OCI-LY7 (cell line): ENCODE measurements around the gene ACTA2. TPM values are rescaled to one million over a fixed set of nuclear protein-coding genes. Genes with fewer than 3 reads are reported as not detected.

Experiments
- BruUV-seq: library from RNA; stranded (reverse); fragments of 400-500 nt; replicated peaks from 2 replicates; lab custom pipeline; 2021; lab: Mats Ljungman, UMichigan
- CTCF ChIA-PET: fragments of 300-600 bp; sonication (Branson Sonifier 250); formaldehyde crosslinking; loops from one replicate; lab custom pipeline; 2022; ENCODE audit warnings: antibody characterized with exemption; ENCODE audit not compliant: unreplicated experiment; lab: Charles Lee
- POLR2A ChIA-PET: fragments of 300-600 bp; sonication (Branson Sonifier 250); formaldehyde crosslinking; loops from one replicate; lab custom pipeline; 2022; ENCODE audit warnings: antibody characterized with exemption; lab: Charles Lee
- DNase-seq: peaks from one replicate; pipeline ENCODE4 v3.0.0-alpha.2; 2015; ENCODE audit warnings: low spot score
- H2AFZ ChIP-seq: fragments of 200-600 bp; sonication (generic), shearing (Covaris generic); 2 replicates; pipeline ENCODE4 v1.6.1; 2014; ENCODE audit warnings: mild to moderate bottlenecking, antibody characterized with exemption, low read length, moderate library complexity
- H3K27ac ChIP-seq: fragments of 200-600 bp; sonication (generic); 2 replicates; pipeline ENCODE4 v1.5.1; 2014; ENCODE audit warnings: mixed run types, low read depth, mild to moderate bottlenecking, moderate library complexity, low read length, inconsistent platforms; ENCODE audit not compliant: poor library complexity, severe bottlenecking
- H3K36me3 ChIP-seq: fragments of 200-600 bp; sonication (generic); 2 replicates; pipeline ENCODE4 v1.6.1; 2014; ENCODE audit warnings: mild to moderate bottlenecking, antibody characterized with exemption, low read length, moderate library complexity, mixed read lengths; ENCODE audit not compliant: insufficient read depth
- H3K4me1 ChIP-seq: fragments of 200-600 bp; sonication (generic); 2 replicates; pipeline ENCODE4 v1.5.1; 2014; ENCODE audit warnings: mild to moderate bottlenecking, low read length; ENCODE audit not compliant: insufficient read depth, poor library complexity, severe bottlenecking
- H3K4me2 ChIP-seq: fragments of 200-600 bp; sonication (generic); 2 replicates; pipeline ENCODE4 v1.6.1; 2014; ENCODE audit warnings: mild to moderate bottlenecking, low read length
- H3K4me3 ChIP-seq: fragments of 200-600 bp; sonication (generic); 2 replicates; pipeline ENCODE4 v1.5.1; 2014; ENCODE audit warnings: mild to moderate bottlenecking, low read depth, low read length; ENCODE audit not compliant: poor library complexity, severe bottlenecking
- H3K79me2 ChIP-seq: fragments of 200-600 bp; sonication (generic); 2 replicates; pipeline ENCODE4 v1.6.1; 2016; ENCODE audit warnings: low read depth, mild to moderate bottlenecking, low read length, moderate library complexity, mixed read lengths; ENCODE audit not compliant: insufficient read depth
- H3K9me2 ChIP-seq: fragments of 200-600 bp; sonication (generic); 2 replicates; pipeline ENCODE4 v1.6.1; 2016; ENCODE audit warnings: mild to moderate bottlenecking, low read length, mixed read lengths; ENCODE audit not compliant: insufficient read depth
- H3K9me3 ChIP-seq: fragments of 200-600 bp; sonication (generic); 2 replicates; pipeline ENCODE4 v1.6.1; 2014; ENCODE audit warnings: mild to moderate bottlenecking, mixed run types, low read length, mixed read lengths
- H4K20me1 ChIP-seq: fragments of 200-600 bp; sonication (generic); 2 replicates; pipeline ENCODE4 v1.6.1; 2014; ENCODE audit warnings: mild to moderate bottlenecking, antibody characterized with exemption, low read length, moderate library complexity, mixed read lengths; ENCODE audit not compliant: insufficient read depth
- CTCF ChIP-seq: fragments of 200-600 bp; sonication (generic); conservative IDR thresholded peaks from 2 replicates; pipeline ENCODE4 v1.5.1; 2014; ENCODE audit warnings: mild to moderate bottlenecking, antibody characterized with exemption, low read length, moderate library complexity, mixed read lengths
- EZH2phosphoT487 ChIP-seq: fragments of 200-600 bp; sonication (generic); IDR thresholded peaks from 2 replicates; pipeline ENCODE4 v1.6.1; 2018; ENCODE audit warnings: low read depth, borderline replicate concordance, mild to moderate bottlenecking, mixed run types, antibody characterized with exemption, low read length, moderate library complexity, mixed read lengths
- intact Hi-C: fragments of 100-400 bp; cut with micrococcal nuclease; formaldehyde crosslinking; loops from one replicate; pipeline ENCODE4 v1.10.0; 2022; ENCODE audit not compliant: unreplicated experiment
- total RNA-seq, 2 experiments: library from RNA; depleted of rRNA in 1 of 2; stranded (reverse); fragments of >200 nt in 1 of 2; shearing (Covaris generic) in 1 of 2; gene quantifications; 2 replicates each; pipeline ENCODE4 v1.2.3, GENCODE V29; 2014 to 2022

ACTA2 gene
- total RNA-seq, 2 experiments from 2014 or later, result 1.4 to 3.3 TPM

- H3K4me1 ChIP-seq, result no peaks in the 10 kb centered on the region
- no TSS peak for BruUV-seq
- ChIA-PET POLR2A (interaction anchor here (0.6 to 1.0 kb wide), 3 partner anchors 132 to 1107 kb away, joined by 3 to 4 read pairs (median 3); no protein-coding TSS in a partner anchor), CTCF (no interaction called here)
- H3K27ac ChIP-seq, result no peak overlapping the region
- H2AFZ ChIP-seq, result no peak overlapping the region
- no peak overlapping the region for H3K4me2 ChIP-seq
- intact Hi-C loops, result no loop called here
- H3K4me3 ChIP-seq, result no peak overlapping the region
- no peaks in the 10 kb centered on the region for H3K9me3 ChIP-seq
- TF ChIP-seq CTCF, result no peak
- TF ChIP-seq EZH2phosphoT487, result no peak
- no peaks in the 10 kb centered on the region for H3K36me3 ChIP-seq
- H4K20me1 ChIP-seq, result no peaks in the 10 kb centered on the region
- H3K9me2 ChIP-seq, result no peaks in the 10 kb centered on the region
- no peak for DNase-seq
- H3K79me2 ChIP-seq, result no peaks in the 10 kb centered on the region
Observed at GRCh38 chr10:88963318-88963717, 10.7 kb upstream of the ACTA2 start.

GRCh38 chr10:88962336-88962735 lies 9.8 kb upstream of the ACTA2 start:
- no peak overlapping the region; the same call in 1 of the 2 replicates for H2AFZ ChIP-seq
- no peaks in the 10 kb centered on the region for H3K36me3 ChIP-seq
- no peak overlapping the region for H3K4me3 ChIP-seq
- ChIA-PET POLR2A (no interaction called here), CTCF (no interaction called here)
- BruUV-seq, result no TSS peak
- H3K79me2 ChIP-seq, result no peaks in the 10 kb centered on the region
- no peaks in the 10 kb centered on the region for H3K9me2 ChIP-seq
- peak; percentile 13 for DNase-seq
- no peak overlapping the region; the same call in 1 of the 2 replicates for H3K4me2 ChIP-seq
- no peak for TF ChIP-seq CTCF
- no peak for TF ChIP-seq EZH2phosphoT487
- H3K4me1 ChIP-seq, result no peaks in the 10 kb centered on the region
- no peaks in the 10 kb centered on the region for H4K20me1 ChIP-seq
- no peak overlapping the region for H3K27ac ChIP-seq
- no peaks in the 10 kb centered on the region for H3K9me3 ChIP-seq
- intact Hi-C loops, result no loop called here

- no peaks in the 10 kb centered on the region for H3K9me3 ChIP-seq
- H4K20me1 ChIP-seq, result no peaks in the 10 kb centered on the region
- H3K4me3 ChIP-seq, result no peak overlapping the region
- no peak for DNase-seq
- H3K9me2 ChIP-seq, result no peaks in the 10 kb centered on the region
- no TSS peak for BruUV-seq
- no peak overlapping the region for H3K27ac ChIP-seq
- CTCF ChIA-PET, result no interaction called here
- no peaks in the 10 kb centered on the region for H3K36me3 ChIP-seq
- TF ChIP-seq CTCF, result no peak
- no peak for TF ChIP-seq EZH2phosphoT487
- H3K79me2 ChIP-seq, result no peaks in the 10 kb centered on the region
- H3K4me1 ChIP-seq, result no peaks in the 10 kb centered on the region
- intact Hi-C loops, result no loop called here
- no peak overlapping the region for H3K4me2 ChIP-seq
- POLR2A ChIA-PET, result no interaction called here
- no peak overlapping the region for H2AFZ ChIP-seq
Observed at GRCh38 chr10:88961266-88961665, 8.7 kb upstream of the ACTA2 start.
